ENCODE results near the gene HEPHL1. TPM values are rescaled to one million over a fixed set of nuclear protein-coding genes. Genes with fewer than 3 reads are reported as not detected.

Gene HEPHL1
- total RNA-seq, 1 donor from 2014 or later: not detected

DNA sequence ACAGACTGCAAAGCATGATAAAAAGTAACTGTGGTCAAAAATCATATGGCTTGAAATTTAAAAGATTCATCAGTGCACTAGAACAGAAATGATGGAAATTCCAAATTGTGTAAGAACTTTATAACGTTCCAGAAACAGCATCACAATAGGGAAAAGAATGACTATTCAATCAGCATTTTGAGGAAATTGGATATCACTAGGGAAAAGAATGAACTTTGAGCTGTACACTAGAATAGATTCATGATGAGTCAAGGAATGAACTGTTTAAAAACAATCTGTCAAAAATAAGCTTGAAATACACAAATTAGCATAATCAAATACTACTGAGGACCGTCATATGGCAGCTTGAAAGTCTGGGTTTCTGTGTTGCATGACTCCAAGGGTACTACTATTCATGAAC lies 20.5 kb upstream of the HEPHL1 start:
- no peaks in the 10 kb centered on the region for H3K9me3 Mint-ChIP-seq
- H3K27ac Mint-ChIP-seq: no peak overlapping the region
- H3K36me3 Mint-ChIP-seq (ENCODE audit: low read depth): no peaks in the 10 kb centered on the region
- H3K4me1 Mint-ChIP-seq (ENCODE audit: low read depth): no peaks in the 10 kb centered on the region
- no peaks in the 10 kb centered on the region for H3K27me3 Mint-ChIP-seq (ENCODE audit: insufficient read depth)
- DNase-seq (ENCODE audit: low spot score): no peak
- no peak overlapping the region for H3K4me3 Mint-ChIP-seq
- intact Hi-C loops (cut with micrococcal nuclease): no loop called here

GRCh38 chr11:94002226-94002625 lies 18.9 kb upstream of the HEPHL1 start:
- no peak overlapping the region for H3K27ac Mint-ChIP-seq
- intact Hi-C loops (cut with micrococcal nuclease): no loop called here
- no peaks in the 10 kb centered on the region for H3K9me3 Mint-ChIP-seq
- no peak overlapping the region for H3K4me3 Mint-ChIP-seq
- no peaks in the 10 kb centered on the region for H3K4me1 Mint-ChIP-seq (ENCODE audit: low read depth)
- H3K27me3 Mint-ChIP-seq (ENCODE audit: insufficient read depth): no peaks in the 10 kb centered on the region
- no peaks in the 10 kb centered on the region for H3K36me3 Mint-ChIP-seq (ENCODE audit: low read depth)
- DNase-seq (ENCODE audit: low spot score): no peak

- Mint-ChIP-seq H3K27me3 (ENCODE audit: insufficient read depth) (no peaks in the 10 kb centered on the region), H3K4me3 (no peak overlapping the region), H3K36me3 (ENCODE audit: low read depth) (no peaks in the 10 kb centered on the region), H3K9me3 (no peaks in the 10 kb centered on the region), H3K27ac (no peak overlapping the region), H3K4me1 (ENCODE audit: low read depth) (no peaks in the 10 kb centered on the region)
- intact Hi-C loops (cut with micrococcal nuclease): no loop called here
- no peak for DNase-seq (ENCODE audit: low spot score)
Observed at GRCh38 chr11:94007426-94007825, 13.7 kb upstream of the HEPHL1 start.

DNA sequence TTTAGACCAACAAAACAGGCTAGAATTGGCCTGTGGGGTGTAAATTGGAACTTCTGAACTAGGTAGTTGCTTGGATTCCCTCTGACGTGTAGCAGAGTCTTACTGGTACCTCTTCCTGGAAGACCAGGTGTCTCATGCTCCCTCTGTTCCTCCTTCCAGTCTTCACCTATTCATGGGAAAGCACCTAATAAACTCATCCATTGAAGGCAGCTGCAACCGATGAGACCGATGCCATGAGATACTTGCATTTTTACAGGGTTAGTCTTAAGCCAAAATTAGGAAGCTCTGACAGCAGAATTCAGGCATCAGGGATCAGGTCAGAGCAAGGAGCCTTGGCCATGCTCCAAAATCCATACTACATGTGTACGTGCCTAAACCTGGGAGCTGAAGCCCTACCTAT lies 13.2 kb upstream of the HEPHL1 start:
- Mint-ChIP-seq H3K27ac (no peak overlapping the region), H3K4me1 (ENCODE audit: low read depth) (no peaks in the 10 kb centered on the region)
- intact Hi-C loops (cut with micrococcal nuclease): no loop called here

DNA sequence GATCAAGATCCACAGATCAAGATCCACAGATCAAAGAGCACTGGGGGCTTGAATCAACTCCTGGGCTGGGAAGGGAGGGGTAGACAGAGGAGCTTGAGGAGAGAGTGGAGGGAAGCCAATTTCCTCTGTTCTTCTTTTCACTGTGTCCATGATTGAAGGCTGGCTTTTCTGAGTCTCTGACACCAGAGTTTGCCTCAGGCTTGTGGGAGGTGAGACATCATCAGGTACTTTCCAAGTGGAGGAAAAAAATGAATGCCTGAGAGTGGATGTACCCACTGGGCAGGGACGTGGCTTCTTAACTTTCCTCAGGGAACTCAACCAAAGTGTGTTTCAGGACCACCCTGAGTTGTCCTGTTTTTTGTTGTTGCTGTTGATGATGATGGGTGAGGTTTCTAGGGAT lies 11.0 kb upstream of the HEPHL1 start:
- Mint-ChIP-seq H3K4me1 (ENCODE audit: low read depth) (no peaks in the 10 kb centered on the region), H3K27ac (no peak overlapping the region), H3K36me3 (ENCODE audit: low read depth) (no peaks in the 10 kb centered on the region), H3K4me3 (no peak overlapping the region), H3K9me3 (no peaks in the 10 kb centered on the region), H3K27me3 (ENCODE audit: insufficient read depth) (no peaks in the 10 kb centered on the region)
- DNase-seq (ENCODE audit: low spot score): no peak
- intact Hi-C loops (cut with micrococcal nuclease): no loop called here

More for the DNA sequence above, 13.2 kb upstream of the HEPHL1 start:
- no peak for DNase-seq (ENCODE audit: low spot score)
- H3K4me3 Mint-ChIP-seq: no peak overlapping the region
- H3K27me3 Mint-ChIP-seq (ENCODE audit: insufficient read depth): no peaks in the 10 kb centered on the region
- no peaks in the 10 kb centered on the region for H3K9me3 Mint-ChIP-seq
- no peaks in the 10 kb centered on the region for H3K36me3 Mint-ChIP-seq (ENCODE audit: low read depth)

- H3K4me3 Mint-ChIP-seq: no peak overlapping the region
- no peaks in the 10 kb centered on the region for H3K27me3 Mint-ChIP-seq (ENCODE audit: insufficient read depth)
- no peak for DNase-seq (ENCODE audit: low spot score)
- intact Hi-C loops (cut with micrococcal nuclease): no loop called here
- no peak overlapping the region for H3K27ac Mint-ChIP-seq
- no peaks in the 10 kb centered on the region for H3K4me1 Mint-ChIP-seq (ENCODE audit: low read depth)
- H3K9me3 Mint-ChIP-seq: no peaks in the 10 kb centered on the region
- H3K36me3 Mint-ChIP-seq (ENCODE audit: low read depth): no peaks in the 10 kb centered on the region
Observed at GRCh38 chr11:94011478-94011877, 9.7 kb upstream of the HEPHL1 start.

GRCh38 chr11:94017446-94017845 lies 3.7 kb upstream of the HEPHL1 start:
- Mint-ChIP-seq H3K27me3 (ENCODE audit: insufficient read depth) (no peaks in the 10 kb centered on the region), H3K9me3 (no peaks in the 10 kb centered on the region), H3K36me3 (ENCODE audit: low read depth) (no peaks in the 10 kb centered on the region), H3K27ac (no peak overlapping the region), H3K4me3 (no peak overlapping the region), H3K4me1 (ENCODE audit: low read depth) (no peaks in the 10 kb centered on the region)
- no peak for DNase-seq (ENCODE audit: low spot score)
- intact Hi-C loops (cut with micrococcal nuclease): no loop called here

DNA sequence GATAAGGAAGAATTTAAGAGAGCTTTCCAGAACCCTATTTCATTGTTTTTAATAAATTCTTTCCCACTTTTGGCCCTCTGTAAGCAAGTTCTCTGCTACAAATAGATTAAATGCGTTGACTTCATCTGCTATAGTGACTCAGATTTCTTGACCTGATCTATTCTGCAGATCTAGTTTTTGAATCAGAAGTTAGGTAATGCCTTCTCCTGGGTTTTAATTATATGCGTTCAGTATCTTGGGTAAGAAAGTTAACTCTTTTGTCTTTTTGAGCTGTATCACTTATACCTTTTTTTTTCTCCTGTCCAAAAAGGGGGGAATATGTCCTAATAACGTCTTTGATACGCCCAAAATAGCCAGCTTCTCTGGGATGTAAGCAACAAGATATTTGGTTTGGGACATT lies 2.4 kb upstream of the HEPHL1 start:
- intact Hi-C loops (cut with micrococcal nuclease): no loop called here
- Mint-ChIP-seq H3K4me1 (ENCODE audit: low read depth) (no peaks in the 10 kb centered on the region), H3K36me3 (ENCODE audit: low read depth) (no peaks in the 10 kb centered on the region), H3K27me3 (ENCODE audit: insufficient read depth) (no peaks in the 10 kb centered on the region), H3K9me3 (no peaks in the 10 kb centered on the region), H3K27ac (no peak overlapping the region), H3K4me3 (no peak overlapping the region)
- no peak for DNase-seq (ENCODE audit: low spot score)

- Mint-ChIP-seq H3K27ac (no peak overlapping the region), H3K9me3 (no peaks in the 10 kb centered on the region), H3K4me1 (ENCODE audit: low read depth) (no peaks in the 10 kb centered on the region), H3K27me3 (ENCODE audit: insufficient read depth) (no peaks in the 10 kb centered on the region), H3K4me3 (no peak overlapping the region), H3K36me3 (ENCODE audit: low read depth) (no peaks in the 10 kb centered on the region)
- intact Hi-C loops (cut with micrococcal nuclease): no loop called here
- no peak for DNase-seq (ENCODE audit: low spot score)
Observed at GRCh38 chr11:94023856-94024255, 2.7 kb downstream of the HEPHL1 start.

DNA sequence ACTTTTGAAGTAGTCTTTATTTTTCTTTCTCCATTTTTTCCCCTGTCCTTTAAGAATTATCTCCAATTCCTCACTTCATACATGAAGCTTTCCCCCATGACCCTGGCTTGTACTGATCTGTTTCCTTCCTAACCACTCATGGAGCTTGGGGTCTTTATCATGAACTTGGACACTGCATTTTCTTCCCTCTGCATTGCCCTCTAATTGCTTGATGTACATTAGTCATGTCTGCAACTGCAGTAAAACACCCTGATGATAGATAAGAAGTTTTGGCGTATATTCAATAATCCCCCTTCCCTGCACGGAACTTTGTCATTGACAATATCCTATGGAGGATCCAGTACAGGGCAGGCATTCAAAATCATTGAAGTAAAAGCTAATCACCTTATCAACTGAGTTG lies 3.4 kb downstream of the HEPHL1 start:
- H3K9me3 Mint-ChIP-seq: no peaks in the 10 kb centered on the region
- no peak overlapping the region for H3K4me3 Mint-ChIP-seq
- no peaks in the 10 kb centered on the region for H3K27me3 Mint-ChIP-seq (ENCODE audit: insufficient read depth)
- no peaks in the 10 kb centered on the region for H3K36me3 Mint-ChIP-seq (ENCODE audit: low read depth)
- H3K4me1 Mint-ChIP-seq (ENCODE audit: low read depth): no peaks in the 10 kb centered on the region
- no peak for DNase-seq (ENCODE audit: low spot score)
- intact Hi-C loops (cut with micrococcal nuclease): no loop called here
- H3K27ac Mint-ChIP-seq: no peak overlapping the region

DNA sequence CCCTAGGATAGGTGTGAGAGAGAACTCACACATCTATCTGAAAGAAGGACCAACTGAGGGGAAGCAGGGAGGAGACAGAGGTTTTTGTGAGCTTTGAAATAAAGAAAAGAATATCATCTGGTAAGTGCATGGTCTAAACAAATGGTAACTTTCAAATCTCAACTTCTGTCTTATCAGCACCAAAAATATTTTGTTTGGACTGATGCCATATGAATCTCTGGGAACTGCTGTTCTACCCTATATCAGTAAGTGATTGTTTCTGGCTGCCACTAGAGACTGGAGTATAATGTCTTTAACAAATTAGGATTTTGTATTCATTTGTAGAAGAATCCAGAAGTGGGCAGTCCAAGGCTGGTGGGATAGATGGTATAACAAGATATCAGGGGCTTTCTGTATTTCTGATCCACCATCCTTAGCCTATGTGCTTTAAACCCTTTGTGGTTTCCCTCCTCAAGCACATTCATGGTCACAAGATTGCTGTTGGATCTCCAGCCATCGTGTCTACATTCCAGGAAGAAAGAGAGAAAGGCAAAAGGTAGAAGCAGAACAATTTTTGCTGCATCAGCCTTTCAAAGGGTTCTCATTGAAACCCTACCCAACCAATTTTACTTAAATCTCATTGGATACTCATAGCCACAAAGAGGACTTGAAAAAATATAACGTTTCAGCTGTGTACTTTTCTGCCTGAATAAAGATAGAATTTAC lies 4.7 kb downstream of the HEPHL1 start:
- no peaks in the 10 kb centered on the region for H3K4me1 Mint-ChIP-seq (ENCODE audit: low read depth)
- H3K4me3 Mint-ChIP-seq: no peak overlapping the region
- intact Hi-C loops (cut with micrococcal nuclease): no loop called here
- no peak for DNase-seq (ENCODE audit: low spot score)
- no peak overlapping the region for H3K27ac Mint-ChIP-seq
- no peaks in the 10 kb centered on the region for H3K27me3 Mint-ChIP-seq (ENCODE audit: insufficient read depth)
- H3K36me3 Mint-ChIP-seq (ENCODE audit: low read depth): no peaks in the 10 kb centered on the region
- H3K9me3 Mint-ChIP-seq: no peaks in the 10 kb centered on the region

DNA sequence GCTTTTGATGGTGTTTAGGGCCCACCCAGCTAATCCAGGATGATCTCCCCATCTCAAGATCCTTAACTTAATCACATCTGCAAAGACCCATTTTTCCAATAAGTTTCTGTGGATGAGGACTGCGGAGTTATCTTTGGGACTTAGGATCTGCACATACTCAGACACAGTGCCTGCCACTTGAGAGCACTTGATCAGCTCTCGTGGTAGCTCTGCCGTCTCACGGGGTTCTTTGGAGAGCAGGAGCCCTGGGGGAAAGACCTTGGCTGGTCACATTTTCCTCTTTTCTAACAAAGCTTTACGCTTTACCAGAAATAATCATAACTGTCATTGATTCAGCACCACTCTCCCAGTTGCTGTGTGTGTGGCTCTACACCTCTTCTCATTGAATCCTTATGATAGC lies 6.1 kb downstream of the HEPHL1 start:
- H3K9me3 Mint-ChIP-seq: no peaks in the 10 kb centered on the region
- intact Hi-C loops (cut with micrococcal nuclease): no loop called here
- no peaks in the 10 kb centered on the region for H3K4me1 Mint-ChIP-seq (ENCODE audit: low read depth)
- H3K27ac Mint-ChIP-seq: no peak overlapping the region
- H3K4me3 Mint-ChIP-seq: no peak overlapping the region
- H3K36me3 Mint-ChIP-seq (ENCODE audit: low read depth): no peaks in the 10 kb centered on the region
- no peaks in the 10 kb centered on the region for H3K27me3 Mint-ChIP-seq (ENCODE audit: insufficient read depth)
- no peak for DNase-seq (ENCODE audit: low spot score)

GRCh38 chr11:94028436-94028835 lies 7.3 kb downstream of the HEPHL1 start:
- Mint-ChIP-seq H3K4me3 (no peak overlapping the region), H3K27ac (no peak overlapping the region), H3K27me3 (ENCODE audit: insufficient read depth) (no peaks in the 10 kb centered on the region), H3K4me1 (ENCODE audit: low read depth) (no peaks in the 10 kb centered on the region), H3K9me3 (no peaks in the 10 kb centered on the region), H3K36me3 (ENCODE audit: low read depth) (no peaks in the 10 kb centered on the region)
- intact Hi-C loops (cut with micrococcal nuclease): no loop called here
- DNase-seq (ENCODE audit: low spot score): no peak

- H3K9me3 Mint-ChIP-seq: peaks cover 3% of the 10 kb centered on the region
- intact Hi-C loops (cut with micrococcal nuclease): no loop called here
- no peaks in the 10 kb centered on the region for H3K4me1 Mint-ChIP-seq (ENCODE audit: low read depth)
- H3K27ac Mint-ChIP-seq: no peak overlapping the region
- no peak for DNase-seq (ENCODE audit: low spot score)
- H3K4me3 Mint-ChIP-seq: no peak overlapping the region
- no peaks in the 10 kb centered on the region for H3K36me3 Mint-ChIP-seq (ENCODE audit: low read depth)
- no peaks in the 10 kb centered on the region for H3K27me3 Mint-ChIP-seq (ENCODE audit: insufficient read depth)
Observed at GRCh38 chr11:94030059-94030458, 8.9 kb downstream of the HEPHL1 start.

All from activated T-helper 1 cell treated with anti-CD3 and anti-CD28 coated beads, Interleukin-12 subunit alpha, Interleukin-12 subunit beta, Interleukin-2, Interleukin-4 antibody, amounts not matched to agents 30 ng/mL and 10 ng/mL and 1 ng/mL, durations not matched to agents 14 hours and 24 hours and 36 hours (primary cell).